ENCODE data around the gene TMEM163. TPM values are rescaled to one million over a fixed set of nuclear protein-coding genes. Genes with fewer than 3 reads are reported as not detected.

TMEM163 gene
- total RNA-seq, 1 experiment from 2014 or later, result 2.5 TPM

DNA sequence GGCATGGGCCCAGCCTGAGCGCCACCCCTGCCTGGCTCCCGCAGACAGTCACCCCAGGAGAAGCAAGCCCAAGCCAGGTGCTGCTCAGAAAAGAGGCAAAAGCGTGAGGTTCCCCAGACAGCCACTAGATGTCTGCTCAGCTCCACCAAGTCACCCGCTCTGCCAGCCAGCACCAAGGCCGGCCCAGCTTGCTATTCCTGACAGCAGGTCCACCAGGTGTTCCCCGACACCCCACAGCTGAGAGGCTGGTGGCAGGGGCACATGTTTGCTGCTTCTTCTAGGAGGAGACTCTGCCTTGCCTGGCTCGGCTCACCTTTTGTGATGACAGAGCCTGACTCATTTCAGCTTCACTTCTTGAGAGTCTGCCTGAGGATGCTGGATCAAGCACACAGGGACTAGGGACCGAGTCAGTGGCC is 258.2 kb downstream of the TMEM163 start:
- TF ChIP-seq CTCF (IDR thresholded peaks at IDR 0.05; ENCODE audit: unreplicated experiment), result peak; percentile 82
- H3K27ac Mint-ChIP-seq (ENCODE audit: unreplicated experiment), result no peak overlapping the region
- DNase-seq, result peak; percentile 69
- BruUV-seq (replicated peaks), result no TSS peak
- H3K4me3 Mint-ChIP-seq (ENCODE audit: low read depth, unreplicated experiment), result no peak overlapping the region
- no peaks in the 10 kb centered on the region for H3K27me3 Mint-ChIP-seq (ENCODE audit: unreplicated experiment)
- H3K36me3 Mint-ChIP-seq (ENCODE audit: insufficient read depth, unreplicated experiment), result peaks cover 10% of the 10 kb centered on the region
- CTCF ChIA-PET, result interaction anchor here (0.7 to 1.9 kb wide), 8 partner anchors 8 to 574 kb away, joined by 3 to 9 read pairs (median 4); no protein-coding TSS in a partner anchor
- H3K9me3 Mint-ChIP-seq (ENCODE audit: low read depth, unreplicated experiment), result no peaks in the 10 kb centered on the region
- peaks cover 16% of the 10 kb centered on the region for H3K4me1 Mint-ChIP-seq (ENCODE audit: low read depth, unreplicated experiment)
- intact Hi-C loops (cut with micrococcal nuclease; ENCODE audit: unreplicated experiment), result no loop called here

DNA sequence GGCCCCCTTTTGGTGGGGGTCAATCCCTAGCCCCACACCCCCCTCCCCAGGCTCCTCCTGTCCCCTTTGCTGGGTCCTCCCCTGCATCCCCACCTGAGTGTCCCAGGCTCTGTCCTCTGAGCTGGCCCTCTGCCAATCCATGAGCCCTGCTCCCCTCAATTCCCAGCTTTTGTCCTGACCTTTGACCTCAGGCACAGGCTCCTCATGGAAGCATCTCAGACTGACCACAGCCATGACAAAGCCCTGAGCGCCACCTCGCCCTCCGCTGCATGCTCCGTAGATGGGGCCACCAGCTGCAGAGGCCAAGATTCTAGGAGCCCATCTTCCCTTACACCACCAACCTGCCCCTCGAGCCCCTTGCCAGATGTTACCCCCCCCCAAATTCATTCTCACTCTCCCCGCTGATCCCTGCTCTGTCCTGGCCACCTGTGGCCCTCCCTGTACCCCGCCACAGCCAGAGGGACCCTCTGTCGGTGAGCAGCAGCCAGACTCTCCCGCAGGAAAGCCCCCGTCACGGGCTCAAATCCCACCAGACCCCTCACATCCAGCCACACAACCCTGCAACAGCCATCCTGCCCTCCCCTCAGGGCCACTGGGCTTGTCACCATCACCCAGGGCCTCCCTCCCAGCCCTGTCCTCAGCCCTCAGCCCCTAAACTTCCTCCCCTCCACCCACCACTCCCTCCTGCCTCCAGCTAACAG is 258.9 kb downstream of the TMEM163 start:
- Mint-ChIP-seq H3K27me3 (ENCODE audit: unreplicated experiment) (no peaks in the 10 kb centered on the region), H3K9me3 (ENCODE audit: low read depth, unreplicated experiment) (no peaks in the 10 kb centered on the region), H3K27ac (ENCODE audit: unreplicated experiment) (no peak overlapping the region), H3K4me1 (ENCODE audit: low read depth, unreplicated experiment) (peaks cover 12% of the 10 kb centered on the region), H3K36me3 (ENCODE audit: insufficient read depth, unreplicated experiment) (peaks cover 10% of the 10 kb centered on the region), H3K4me3 (ENCODE audit: low read depth, unreplicated experiment) (no peak overlapping the region)
- no peak for DNase-seq
- intact Hi-C loops (cut with micrococcal nuclease; ENCODE audit: unreplicated experiment), result no loop called here
- TF ChIP-seq CTCF (IDR thresholded peaks at IDR 0.05; ENCODE audit: unreplicated experiment), result no peak
- no TSS peak for BruUV-seq (replicated peaks)
- CTCF ChIA-PET, result interaction anchor here (0.7 to 1.9 kb wide), 9 partner anchors 8 to 573 kb away, joined by 3 to 9 read pairs (median 4); no protein-coding TSS in a partner anchor

DNA sequence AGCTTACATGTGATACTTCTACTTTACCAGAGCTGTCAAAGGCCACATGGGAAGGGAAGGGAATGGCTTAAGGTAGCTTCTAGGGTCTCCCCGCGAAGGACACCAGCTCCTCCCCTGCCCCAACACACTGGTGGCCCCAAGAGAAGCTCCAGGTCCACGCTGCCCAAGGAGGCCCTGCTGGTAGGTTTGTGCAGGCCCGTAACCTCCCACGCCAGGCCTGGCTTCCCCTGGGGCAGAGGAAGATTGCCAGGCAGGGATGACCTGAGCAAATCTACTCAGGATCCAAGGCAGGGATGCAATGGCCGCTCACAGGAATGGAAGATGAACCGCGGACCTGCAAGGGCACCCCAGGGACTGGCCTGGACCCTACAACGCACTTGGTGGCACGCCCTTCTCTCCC is 259.9 kb downstream of the TMEM163 start:
- Mint-ChIP-seq H3K36me3 (ENCODE audit: insufficient read depth, unreplicated experiment) (peaks cover 10% of the 10 kb centered on the region), H3K27ac (ENCODE audit: unreplicated experiment) (no peak overlapping the region), H3K9me3 (ENCODE audit: low read depth, unreplicated experiment) (no peaks in the 10 kb centered on the region), H3K4me1 (ENCODE audit: low read depth, unreplicated experiment) (peaks cover 12% of the 10 kb centered on the region), H3K4me3 (ENCODE audit: low read depth, unreplicated experiment) (no peak overlapping the region), H3K27me3 (ENCODE audit: unreplicated experiment) (no peaks in the 10 kb centered on the region)
- CTCF ChIA-PET, result no interaction called here
- intact Hi-C loops (cut with micrococcal nuclease; ENCODE audit: unreplicated experiment), result no loop called here
- DNase-seq, result no peak
- BruUV-seq (replicated peaks), result no TSS peak
- no peak for TF ChIP-seq CTCF (IDR thresholded peaks at IDR 0.05; ENCODE audit: unreplicated experiment)

GRCh38 chr2:134458473-134458853 is 260.3 kb downstream of the TMEM163 start:
- Mint-ChIP-seq H3K36me3 (ENCODE audit: insufficient read depth, unreplicated experiment) (peaks cover 10% of the 10 kb centered on the region), H3K4me1 (ENCODE audit: low read depth, unreplicated experiment) (peaks cover 12% of the 10 kb centered on the region), H3K27me3 (ENCODE audit: unreplicated experiment) (no peaks in the 10 kb centered on the region), H3K27ac (ENCODE audit: unreplicated experiment) (no peak overlapping the region), H3K4me3 (ENCODE audit: low read depth, unreplicated experiment) (no peak overlapping the region), H3K9me3 (ENCODE audit: low read depth, unreplicated experiment) (no peaks in the 10 kb centered on the region)
- TF ChIP-seq CTCF (IDR thresholded peaks at IDR 0.05; ENCODE audit: unreplicated experiment), result no peak
- no TSS peak for BruUV-seq (replicated peaks)
- no peak for DNase-seq
- CTCF ChIA-PET, result interaction anchor here (0.6 kb wide), 1 partner anchor 83 kb away, joined by 3 read pairs; no protein-coding TSS in a partner anchor
- intact Hi-C loops (cut with micrococcal nuclease; ENCODE audit: unreplicated experiment), result no loop called here

Measured in Calu3 (cell line).